Vagina (tissue), 2 donors: Measurements from ENCODE around the gene BICDL2. TPM values are rescaled to one million over a fixed set of nuclear protein-coding genes. Genes with fewer than 3 reads are reported as not detected.

ENCODE experiments used
- DNase-seq, 2 donors: peaks; one replicate each; pipeline ENCODE4 v3.0.0-alpha.2; 2017; ENCODE audit errors: extremely low spot score in 2 of 2
- H3K27ac ChIP-seq: fragments of 200-600 bp; sonication (generic); one replicate; pipeline ENCODE4 v1.5.1; 2019
- H3K27me3 ChIP-seq: fragments of 200-600 bp; sonication (generic); one replicate; pipeline ENCODE4 v1.5.1; 2019
- H3K36me3 ChIP-seq, 2 donors: fragments of 200-600 bp; sonication (generic); one replicate each; pipeline ENCODE4 v1.5.1; 2017 to 2019
- H3K4me1 ChIP-seq: fragments of 200-600 bp; sonication (generic); one replicate; pipeline ENCODE4 v1.5.1; 2019
- H3K4me3 ChIP-seq, 2 donors: fragments of 200-600 bp; sonication (generic); 1 replicate in 1 of 2; 2 replicates in 1 of 2; pipeline ENCODE4 v1.5.1; 2016 to 2019
- H3K9me3 ChIP-seq: fragments of 200-600 bp; sonication (generic); one replicate; pipeline ENCODE4 v1.5.1; 2019
- CTCF ChIP-seq, 3 experiments: fragments of 450-650 bp in 2 of 3; fragments of 200-600 bp in 1 of 3; sonication (generic) in 1 of 3; IDR thresholded peaks; one replicate each; pipeline ENCODE4 v1.5.1; 2017 to 2019; ENCODE audit warnings: antibody characterized with exemption in 3 of 3, mild to moderate bottlenecking in 2 of 3, moderate library complexity in 2 of 3
- POLR2A ChIP-seq, 2 donors: fragments of 450-650 bp; IDR thresholded peaks; one replicate each; pipeline ENCODE4 v1.6.1; 2017; ENCODE audit warnings: antibody characterized with exemption in 2 of 2, mild to moderate bottlenecking in 2 of 2, moderate library complexity in 2 of 2
- POLR2AphosphoS5 ChIP-seq, 2 donors: sonication (generic); formaldehyde crosslinking; IDR thresholded peaks; one replicate each; pipeline ENCODE4 v1.9.0; 2017; ENCODE audit warnings: antibody characterized with exemption in 2 of 2, mild to moderate bottlenecking in 2 of 2, low read depth in 1 of 2; ENCODE audit not compliant: insufficient read depth in 1 of 2
- intact Hi-C: fragments of 100-400 bp; cut with DNase I; formaldehyde crosslinking; loops from one replicate; pipeline ENCODE4 v1.15.1; 2023
- total RNA-seq: library from RNA; depleted of rRNA; stranded (reverse); fragments of >200 nt; gene quantifications from one replicate; pipeline ENCODE4 v1.2.3, GENCODE V29; 2016

The BICDL2 gene
- total RNA-seq, 1 donor from 2014 or later: 52.5 TPM

- intact Hi-C loops: no loop called here
- DNase-seq: no peak
- H3K4me3 ChIP-seq: no peak overlapping the region
- TF ChIP-seq POLR2AphosphoS5 (IDR thresholded peaks at IDR 0.05; ENCODE audit: insufficient read depth in 1 of 2, low read depth in 1 of 2): no peak
- no peak for TF ChIP-seq CTCF (IDR thresholded peaks at IDR 0.05)
- no peak for TF ChIP-seq POLR2A (IDR thresholded peaks at IDR 0.05)
- H3K4me1 ChIP-seq: peaks cover 14% of the 10 kb centered on the region
- H3K27ac ChIP-seq: no peak overlapping the region
- H3K36me3 ChIP-seq: no peaks in the 10 kb centered on the region
- H3K9me3 ChIP-seq: no peaks in the 10 kb centered on the region
- H3K27me3 ChIP-seq: no peaks in the 10 kb centered on the region
These were observed 31.7 kb upstream of the BICDL2 start for GRCh38 chr16:3068487-3068886.

GRCh38 chr16:3066440-3066748, 29.6 kb upstream of the BICDL2 start:
- intact Hi-C loops: no loop called here
- Histone ChIP-seq H3K27ac (peak overlapping the region; percentile 49), H3K9me3 (no peaks in the 10 kb centered on the region), H3K27me3 (no peaks in the 10 kb centered on the region), H3K4me1 (peaks cover 14% of the 10 kb centered on the region), H3K36me3 (no peaks in the 10 kb centered on the region), H3K4me3 (peak overlapping the region; percentile 31 to 32)
- TF ChIP-seq POLR2AphosphoS5 (IDR thresholded peaks at IDR 0.05; ENCODE audit: insufficient read depth in 1 of 2, low read depth in 1 of 2) (no peak), POLR2A (IDR thresholded peaks at IDR 0.05) (no peak), CTCF (IDR thresholded peaks at IDR 0.05) (no peak)
- DNase-seq: no peak

GRCh38 chr16:3065742-3066439, 29.1 kb upstream of the BICDL2 start:
- H3K4me1 ChIP-seq: peaks cover 14% of the 10 kb centered on the region
- no peaks in the 10 kb centered on the region for H3K36me3 ChIP-seq
- peak overlapping the region; percentile 49 for H3K27ac ChIP-seq
- no peaks in the 10 kb centered on the region for H3K27me3 ChIP-seq
- no peak for DNase-seq
- H3K9me3 ChIP-seq: no peaks in the 10 kb centered on the region
- intact Hi-C loops: no loop called here
- TF ChIP-seq POLR2AphosphoS5 (IDR thresholded peaks at IDR 0.05; ENCODE audit: insufficient read depth in 1 of 2, low read depth in 1 of 2) (no peak), CTCF (IDR thresholded peaks at IDR 0.05) (no peak), POLR2A (IDR thresholded peaks at IDR 0.05) (no peak)
- H3K4me3 ChIP-seq: peak overlapping the region; percentile 31 to 32

- no peaks in the 10 kb centered on the region for H3K36me3 ChIP-seq
- H3K27me3 ChIP-seq: no peaks in the 10 kb centered on the region
- H3K4me3 ChIP-seq: peak within 1 kb of the TSS; percentile 31 to 32
- H3K4me1 ChIP-seq: peaks cover 14% of the 10 kb centered on the region
- no peaks in the 10 kb centered on the region for H3K9me3 ChIP-seq
- H3K27ac ChIP-seq: peak within 1 kb of the TSS; percentile 49
- no peak for DNase-seq
- intact Hi-C loops: no loop called here
- TF ChIP-seq POLR2A (IDR thresholded peaks at IDR 0.05) (no peak), POLR2AphosphoS5 (IDR thresholded peaks at IDR 0.05; ENCODE audit: insufficient read depth in 1 of 2, low read depth in 1 of 2) (peak in 1 of 2 donors; percentile 24)
These were observed 28.5 kb upstream of the BICDL2 start, which contains the start of gene IL32 for GRCh38 chr16:3065069-3065741. Gene IL32, plus strand, starts transcription at chr16:3065640. Its CDS starts 172 bp downstream, at chr16:3065812.

- TF ChIP-seq POLR2AphosphoS5 (IDR thresholded peaks at IDR 0.05; ENCODE audit: insufficient read depth in 1 of 2, low read depth in 1 of 2) (no peak), CTCF (IDR thresholded peaks at IDR 0.05) (no peak), POLR2A (IDR thresholded peaks at IDR 0.05) (no peak)
- no peak overlapping the region for H3K27ac ChIP-seq
These were observed 27.1 kb upstream of the BICDL2 start for GRCh38 chr16:3063625-3064386.

More at GRCh38 chr16:3063625-3064386, 27.1 kb upstream of the BICDL2 start:
- Histone ChIP-seq H3K4me3 (no peak overlapping the region), H3K27me3 (no peaks in the 10 kb centered on the region), H3K36me3 (no peaks in the 10 kb centered on the region), H3K4me1 (peaks cover 23% of the 10 kb centered on the region), H3K9me3 (no peaks in the 10 kb centered on the region)
- no peak for DNase-seq
- intact Hi-C loops: no loop called here
